GM23338 (cell line): ENCODE results near the gene CFAP251. TPM values are rescaled to one million over a fixed set of nuclear protein-coding genes. Genes with fewer than 3 reads are reported as not detected.
"Not testable (repeated sequence)": the region's sequence is repeated elsewhere in the genome, so short reads cannot be mapped to it uniquely, and the experiment has no call there.

Source experiments
- ATAC-seq: fragments of 200-7000 bp; cut with Tn5 transposase; 3 replicates; pipeline ENCODE4 v1.9.1; 2020
- DNase-seq: peaks from one replicate; pipeline ENCODE4 v3.0.0-alpha.2; 2015; ENCODE audit warnings: low spot score
- H2AFZ ChIP-seq: fragments of 200-600 bp; sonication (generic); 2 replicates; pipeline ENCODE4 v1.8.0; 2016; ENCODE audit warnings: antibody characterized with exemption, mild to moderate bottlenecking, moderate library complexity
- H3F3A ChIP-seq: fragments of 200-600 bp; sonication (generic); replicated peaks from 2 replicates; pipeline ENCODE4 v1.8.0; 2017; ENCODE audit warnings: antibody characterized with exemption, mixed run types, low read depth
- H3K27ac ChIP-seq: fragments of 200-600 bp; sonication (generic); 2 replicates; pipeline ENCODE4 v1.6.1; 2016; ENCODE audit warnings: low read depth
- H3K27me3 ChIP-seq: fragments of 200-600 bp; sonication (generic); 2 replicates; pipeline ENCODE4 v1.8.0; 2016; ENCODE audit warnings: mild to moderate bottlenecking, mixed run types, moderate library complexity; ENCODE audit not compliant: insufficient read depth
- H3K36me3 ChIP-seq: fragments of 200-600 bp; sonication (generic); 2 replicates; pipeline ENCODE4 v1.8.0; 2016; ENCODE audit warnings: mild to moderate bottlenecking; ENCODE audit not compliant: insufficient read depth
- H3K4me1 ChIP-seq: fragments of 200-600 bp; sonication (generic); 2 replicates; pipeline ENCODE4 v1.8.0; 2016; ENCODE audit warnings: mild to moderate bottlenecking, moderate library complexity; ENCODE audit not compliant: insufficient read depth
- H3K4me2 ChIP-seq: fragments of 200-600 bp; sonication (generic); 2 replicates; pipeline ENCODE4 v1.7.1; 2017; ENCODE audit warnings: mixed run types
- H3K4me3 ChIP-seq: fragments of 200-600 bp; sonication (generic); 2 replicates; pipeline ENCODE4 v1.6.1; 2016; ENCODE audit warnings: mixed run types
- H3K79me2 ChIP-seq: fragments of 200-600 bp; sonication (generic); replicated peaks from 2 replicates; pipeline ENCODE4 v1.8.0; 2017; ENCODE audit warnings: mild to moderate bottlenecking; ENCODE audit not compliant: insufficient read depth
- H3K9me2 ChIP-seq: fragments of 200-600 bp; sonication (generic); 2 replicates; pipeline ENCODE4 v1.8.0; 2017; ENCODE audit not compliant: insufficient read depth
- H4K20me1 ChIP-seq: fragments of 200-600 bp; sonication (generic); replicated peaks from 2 replicates; pipeline ENCODE4 v1.8.0; 2017; ENCODE audit warnings: mild to moderate bottlenecking; ENCODE audit not compliant: insufficient read depth
- H3K27ac Mint-ChIP-seq: 2 replicates; pipeline ENCODE4 v1.8.0; 2020; ENCODE audit warnings: inconsistent platforms, mild to moderate bottlenecking, moderate library complexity, mixed read lengths
- H3K27me3 Mint-ChIP-seq: 3 replicates; pipeline ENCODE4 v1.8.0; 2022; ENCODE audit warnings: low read depth, mild to moderate bottlenecking, moderate library complexity, mixed read lengths, inconsistent platforms; ENCODE audit not compliant: insufficient read depth, poor library complexity
- H3K36me3 Mint-ChIP-seq: 3 replicates; pipeline ENCODE4 v1.8.0; 2021; ENCODE audit warnings: low read depth, mild to moderate bottlenecking, inconsistent platforms, moderate library complexity, mixed read lengths
- H3K4me1 Mint-ChIP-seq: 3 replicates; pipeline ENCODE4 v1.8.0; 2020; ENCODE audit warnings: mild to moderate bottlenecking, inconsistent platforms, mixed read lengths
- H3K4me3 Mint-ChIP-seq: 3 replicates; pipeline ENCODE4 v1.8.0; 2021; ENCODE audit warnings: moderate library complexity, mild to moderate bottlenecking, inconsistent platforms, mixed read lengths
- H3K9me3 Mint-ChIP-seq: 3 replicates; pipeline ENCODE4 v1.8.0; 2020; ENCODE audit warnings: moderate library complexity, mild to moderate bottlenecking, inconsistent platforms, mixed read lengths
- CREB1 ChIP-seq: fragments of 250-450 bp; sonication (Bioruptor Pico); IDR thresholded peaks from 2 replicates; pipeline ENCODE4 v1.5.0; 2020; ENCODE audit warnings: low read depth, mild to moderate bottlenecking, moderate library complexity
- STAT1 ChIP-seq: IDR thresholded peaks from one replicate; pipeline ENCODE4 v1.6.1; 2016; ENCODE audit warnings: antibody characterized with exemption; ENCODE audit not compliant: unreplicated experiment
- ZNF331 ChIP-seq: fragments of 250-450 bp; sonication (Bioruptor Pico); IDR thresholded peaks from 2 replicates; pipeline ENCODE4 v1.5.0; 2020; ENCODE audit warnings: low read depth, mild to moderate bottlenecking, moderate library complexity
- ZNF462 ChIP-seq: fragments of 250-450 bp; sonication (Bioruptor Pico); IDR thresholded peaks from 2 replicates; pipeline ENCODE4 v1.5.0; 2020; ENCODE audit warnings: mild to moderate bottlenecking, moderate library complexity
- polyA plus RNA-seq: library from polyadenylated mRNA; unstranded; fragments of >200 nt; fragmentation: Nextera tagmentation; extraction: Ambion mirVana; gene quantifications from 2 replicates; pipeline ENCODE4 v1.2.1, GENCODE V29; 2016
- total RNA-seq: library from RNA; depleted of rRNA; stranded (reverse); fragments of >200 nt; shearing (Covaris generic); gene quantifications from 2 replicates; pipeline ENCODE4 v1.2.3, GENCODE V29; 2014

The CFAP251 gene
- total and polyA plus RNA-seq, 2 experiments from 2014 or later, result 1.4 to 2.5 TPM

GRCh38 chr12:121885129-121885528 lies 33.3 kb upstream of the CFAP251 start:
- not testable (repeated sequence) for H3K4me3 ChIP-seq, H3K36me3 ChIP-seq, H3K79me2 ChIP-seq, H3K27ac ChIP-seq, H3K27me3 ChIP-seq, H2AFZ ChIP-seq, H4K20me1 ChIP-seq, H3K27ac Mint-ChIP-seq, H3K4me2 ChIP-seq, H3K36me3 Mint-ChIP-seq, H3K9me2 ChIP-seq, H3K4me1 ChIP-seq, H3K4me3 Mint-ChIP-seq, DNase-seq, H3K9me3 Mint-ChIP-seq, ATAC-seq
- peaks cover 14% of the 10 kb centered on the region for H3K27me3 Mint-ChIP-seq
- H3K4me1 Mint-ChIP-seq, result peaks cover 18% of the 10 kb centered on the region
- H3F3A ChIP-seq, result peaks cover 15% of the 10 kb centered on the region

- H3F3A ChIP-seq, result peaks cover 12% of the 10 kb centered on the region
- Mint-ChIP-seq H3K4me1 (peaks cover 18% of the 10 kb centered on the region), H3K36me3 (peaks cover 7% of the 10 kb centered on the region; the same call in 1 of the 3 replicates), H3K27ac (peak overlapping the region; percentile 39; the same call in 1 of the 2 replicates), H3K9me3 (no peaks in the 10 kb centered on the region; the same call in 2 of the 3 replicates), H3K27me3 (peaks cover 17% of the 10 kb centered on the region), H3K4me3 (peak overlapping the region; percentile 96)
- H3K4me2 ChIP-seq, result peak overlapping the region; percentile 71
- peaks cover 10% of the 10 kb centered on the region for H3K27me3 ChIP-seq
- H4K20me1 ChIP-seq, result peaks cover 12% of the 10 kb centered on the region
- TF ChIP-seq STAT1 (no peak), CREB1 (CRISPR knock-in tag) (no peak), ZNF331 (no peak), ZNF462 (CRISPR knock-in tag) (no peak)
- peak overlapping the region; percentile 61 for H3K4me3 ChIP-seq
- peaks cover 7% of the 10 kb centered on the region; the same call in 1 of the 2 replicates for H3K4me1 ChIP-seq
- H3K27ac ChIP-seq, result no peak overlapping the region; the same call in 1 of the 2 replicates
- ATAC-seq, result no peak
- peak overlapping the region; percentile 81; the same call in 1 of the 2 replicates for H2AFZ ChIP-seq
- H3K9me2 ChIP-seq, result peaks cover 8% of the 10 kb centered on the region; the same call in 1 of the 2 replicates
- peaks cover 11% of the 10 kb centered on the region; the same call in 1 of the 2 replicates for H3K79me2 ChIP-seq
- no peak for DNase-seq
- H3K36me3 ChIP-seq, result no peaks in the 10 kb centered on the region
Measured at GRCh38 chr12:121888083-121888477, 30.3 kb upstream of the CFAP251 start.
